HEK293T (cell line): ENCODE data around the gene IL23A.
"Not testable (repeated sequence)": the region's sequence is repeated elsewhere in the genome, so short reads cannot be mapped to it uniquely, and the experiment has no call there.

Experiments used
- CTCF ChIA-PET: fragments of 350-600 bp; formaldehyde crosslinking; extraction: SDS; loops from one replicate; lab custom pipeline; 2021; ENCODE audit warnings: antibody characterized with exemption, inconsistent platforms; lab: Yijun Ruan, JAX
- POLR2A ChIA-PET: fragments of 350-600 bp; formaldehyde crosslinking; extraction: SDS; loops from one replicate; lab custom pipeline; 2020; ENCODE audit warnings: antibody characterized with exemption, inconsistent platforms; lab: Yijun Ruan, JAX
- DNase-seq: peaks from one replicate; pipeline ENCODE4 v3.0.0; 2012; ENCODE audit warnings: mixed read lengths; ENCODE audit errors: extremely low spot score
- ARNT ChIP-seq: fragments of 450-650 bp; IDR thresholded peaks from 2 replicates; pipeline ENCODE4 v1.6.1; 2017; ENCODE audit warnings: mild to moderate bottlenecking
- BHLHE40 ChIP-seq: fragments of 450-650 bp; IDR thresholded peaks from 2 replicates; pipeline ENCODE4 v1.6.1; 2016; ENCODE audit warnings: mild to moderate bottlenecking, moderate library complexity, borderline replicate concordance
- CTBP1 ChIP-seq: fragments of 450-650 bp; IDR thresholded peaks from 2 replicates; pipeline ENCODE4 v1.6.1; 2016; ENCODE audit warnings: borderline replicate concordance
- ELF4 ChIP-seq: fragments of 450-650 bp; IDR thresholded peaks from 2 replicates; pipeline ENCODE4 v1.6.1; 2017; ENCODE audit warnings: antibody characterized with exemption
- FOXA1 ChIP-seq: fragments of 450-650 bp; IDR thresholded peaks from 2 replicates; pipeline ENCODE4 v1.6.1; 2016; ENCODE audit warnings: mild to moderate bottlenecking
- FOXK2 ChIP-seq: fragments of 450-650 bp; IDR thresholded peaks from 2 replicates; pipeline ENCODE4 v1.6.1; 2016; ENCODE audit warnings: mild to moderate bottlenecking
- FOXM1 ChIP-seq: fragments of 450-650 bp; IDR thresholded peaks from 2 replicates; pipeline ENCODE4 v1.6.1; 2017; ENCODE audit warnings: mild to moderate bottlenecking, borderline replicate concordance
- HDGF ChIP-seq: fragments of 450-650 bp; IDR thresholded peaks from 2 replicates; pipeline ENCODE4 v1.6.1; 2017; ENCODE audit warnings: antibody characterized with exemption, borderline replicate concordance
- L3MBTL2 ChIP-seq: fragments of 450-650 bp; conservative IDR thresholded peaks from 2 replicates; pipeline ENCODE4 v1.6.1; 2016; ENCODE audit warnings: mild to moderate bottlenecking
- LEF1 ChIP-seq: fragments of 450-650 bp; IDR thresholded peaks from 2 replicates; pipeline ENCODE4 v1.6.1; 2017; ENCODE audit warnings: mild to moderate bottlenecking, borderline replicate concordance
- NFRKB ChIP-seq: fragments of 450-650 bp; IDR thresholded peaks from 2 replicates; pipeline ENCODE4 v1.6.1; 2016; ENCODE audit warnings: mild to moderate bottlenecking, moderate library complexity
- PKNOX1 ChIP-seq: fragments of 450-650 bp; IDR thresholded peaks from 2 replicates; pipeline ENCODE4 v1.6.1; 2016
- SP1 ChIP-seq: fragments of 450-650 bp; IDR thresholded peaks from 2 replicates; pipeline ENCODE4 v1.6.1; 2017
- SUZ12 ChIP-seq: fragments of 450-650 bp; IDR thresholded peaks from 2 replicates; pipeline ENCODE4 v1.6.1; 2016; ENCODE audit warnings: mild to moderate bottlenecking
- TARDBP ChIP-seq: fragments of 450-650 bp; IDR thresholded peaks from 2 replicates; pipeline ENCODE4 v1.6.1; 2016
- ZNF384 ChIP-seq: fragments of 450-650 bp; IDR thresholded peaks from 2 replicates; pipeline ENCODE4 v1.6.1; 2016

IL23A gene

GRCh38 chr12:56336361-56337167 lies 2.1 kb upstream of the IL23A start:
- POLR2A ChIA-PET, result interaction anchor here (0.9 to 4.1 kb wide), 3 partner anchors 21 to 24 kb away, joined by 5 to 29 read pairs (median 8); partner anchors contain the start of genes CNPY2 and STAT2
- CTCF ChIA-PET, result no interaction called here
- no peak for DNase-seq

GRCh38 chr12:56337753-56338251 lies 882 bp upstream of the IL23A start:
- TF ChIP-seq SUZ12 (no peak), NFRKB (no peak), BHLHE40 (no peak), CTBP1 (no peak), HDGF (no peak), L3MBTL2 (no peak), ARNT (no peak), ELF4 (no peak), FOXM1 (no peak), ZNF384 (no peak), SP1 (no peak)
- ChIA-PET CTCF (interaction anchor here (0.9 kb wide), 1 partner anchor 9 kb away, joined by 3 read pairs; no protein-coding TSS in a partner anchor), POLR2A (interaction anchor here (2.2 kb wide), 1 partner anchor 23 kb away, joined by 8 read pairs; the partner anchor contains the start of gene STAT2)
- DNase-seq, result no peak

More at GRCh38 chr12:56336361-56337167, 2.1 kb upstream of the IL23A start:
- TF ChIP-seq PKNOX1, result no peak
- TF ChIP-seq NFRKB, result no peak
- TF ChIP-seq TARDBP, result no peak
- no peak for TF ChIP-seq FOXA1
- no peak for TF ChIP-seq ZNF384
- TF ChIP-seq L3MBTL2, result no peak
- no peak for TF ChIP-seq SP1
- no peak for TF ChIP-seq CTBP1
- TF ChIP-seq FOXK2, result no peak
- TF ChIP-seq ARNT, result no peak
- TF ChIP-seq SUZ12, result no peak
- no peak for TF ChIP-seq FOXM1
- no peak for TF ChIP-seq LEF1
- no peak for TF ChIP-seq ELF4

GRCh38 chr12:56339158-56339422 lies 406 bp downstream of the IL23A start:
- ChIA-PET CTCF (no interaction called here), POLR2A (interaction anchor here (1.1 kb wide), 1 partner anchor 21 kb away, joined by 4 read pairs; the partner anchor contains the start of gene STAT2)
- TF ChIP-seq FOXM1, result no peak
- no peak for TF ChIP-seq ARNT
- no peak for TF ChIP-seq HDGF
- TF ChIP-seq ELF4, result no peak
- no peak for TF ChIP-seq L3MBTL2
- TF ChIP-seq BHLHE40, result no peak
- TF ChIP-seq FOXA1, result no peak
- TF ChIP-seq FOXK2, result no peak
- no peak for TF ChIP-seq SP1
- TF ChIP-seq ZNF384, result no peak
- DNase-seq, result no peak

GRCh38 chr12:56341616-56342015 lies 2.9 kb downstream of the IL23A start:
- CTCF ChIA-PET, result no interaction called here
- POLR2A ChIA-PET, result interaction anchor here (0.6 to 1.7 kb wide), 3 partner anchors 9 to 25 kb away, joined by 3 to 11 read pairs (median 3); partner anchors contain the start of genes CNPY2 and STAT2
- no peak for DNase-seq
- TF ChIP-seq LEF1 (no peak), CTBP1 (no peak), PKNOX1 (no peak), ZNF384 (no peak), FOXA1 (no peak)

GRCh38 chr12:56342290-56342689 lies 3.6 kb downstream of the IL23A start:
- DNase-seq, CTCF ChIA-PET: not testable (repeated sequence)
- POLR2A ChIA-PET, result interaction anchor here (1.7 kb wide), 1 partner anchor 17 kb away, joined by 11 read pairs; the partner anchor contains the start of gene STAT2

- ChIA-PET POLR2A (interaction anchor here (0.9 to 3.3 kb wide), 2 partner anchors 12 to 31 kb away, joined by 3 to 20 read pairs; partner anchors contain the start of genes CNPY2 and STAT2), CTCF (interaction anchor here (1.1 to 1.5 kb wide), 2 partner anchors 9 to 118 kb away, joined by 3 to 7 read pairs; no protein-coding TSS in a partner anchor)
- DNase-seq, result no peak
- TF ChIP-seq FOXK2, result no peak
- no peak for TF ChIP-seq LEF1
- no peak for TF ChIP-seq NFRKB
- TF ChIP-seq HDGF, result no peak
- no peak for TF ChIP-seq ELF4
- no peak for TF ChIP-seq FOXM1
- no peak for TF ChIP-seq BHLHE40
- no peak for TF ChIP-seq FOXA1
Observed at GRCh38 chr12:56346675-56347074, 8.0 kb downstream of the IL23A start.

GRCh38 chr12:56347255-56347654 lies 8.6 kb downstream of the IL23A start:
- CTCF ChIA-PET, result interaction anchor here (0.6 to 1.5 kb wide), 3 partner anchors 10 to 117 kb away, joined by 3 to 7 read pairs (median 3); no protein-coding TSS in a partner anchor
- DNase-seq, result not testable (repeated sequence)
- POLR2A ChIA-PET, result interaction anchor here (0.9 to 3.3 kb wide), 2 partner anchors 12 to 32 kb away, joined by 3 to 20 read pairs; partner anchors contain the start of genes CNPY2 and STAT2
